HG03159 (cell line): ENCODE results near the gene KRT33A.
"Not testable (repeated sequence)": the region's sequence is repeated elsewhere in the genome, so short reads cannot be mapped to it uniquely, and the experiment has no call there.

ENCODE experiments used
- ATAC-seq: cut with Tn5 transposase; IDR thresholded peaks from one replicate; pipeline ENCODE4 v1.9.1; 2021; ENCODE audit warnings: mild to moderate bottlenecking, moderate library complexity; ENCODE audit not compliant: unreplicated experiment

Gene KRT33A

DNA sequence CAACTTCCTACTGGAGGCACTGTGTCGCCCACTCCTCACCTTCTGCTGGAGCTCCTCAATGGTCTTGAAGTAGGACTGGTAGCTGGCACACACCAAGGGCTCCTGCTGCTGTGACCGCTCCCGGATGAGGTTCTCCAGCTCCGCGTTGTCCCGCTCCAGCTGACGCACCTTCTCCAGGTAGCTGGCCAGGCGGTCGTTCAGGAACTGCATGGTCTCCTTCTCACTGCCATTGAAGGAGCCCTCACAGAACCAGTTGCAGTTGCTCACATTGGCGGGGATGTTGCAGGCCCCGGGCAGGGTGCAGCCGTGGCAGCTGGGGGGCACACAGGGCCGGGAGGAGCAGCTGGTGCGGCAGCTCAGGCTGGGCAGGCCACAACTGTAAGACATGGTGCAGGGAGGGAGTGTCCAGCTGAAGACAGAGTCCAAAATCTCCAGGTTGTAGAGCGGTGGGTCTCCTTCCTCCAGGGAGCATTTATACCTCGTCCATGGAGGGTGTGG, at the start of gene KRT33A:
Gene KRT33A (minus strand): TSS at position 448 of the 498 bp plus-strand sequence. CDS start 61 bp downstream, at position 387.
- not testable (repeated sequence) for ATAC-seq

GRCh38 chr17:41396996-41397660, 46.5 kb upstream of the KRT33A start, which contains the start of gene KRT31:
TSS of gene KRT31 (minus strand) at chr17:41397608. CDS start at chr17:41397539, 69 bp downstream.
- ATAC-seq, result no peak

GRCh38 chr17:41396340-41396739, 45.7 kb upstream of the KRT33A start:
- no peak for ATAC-seq

DNA sequence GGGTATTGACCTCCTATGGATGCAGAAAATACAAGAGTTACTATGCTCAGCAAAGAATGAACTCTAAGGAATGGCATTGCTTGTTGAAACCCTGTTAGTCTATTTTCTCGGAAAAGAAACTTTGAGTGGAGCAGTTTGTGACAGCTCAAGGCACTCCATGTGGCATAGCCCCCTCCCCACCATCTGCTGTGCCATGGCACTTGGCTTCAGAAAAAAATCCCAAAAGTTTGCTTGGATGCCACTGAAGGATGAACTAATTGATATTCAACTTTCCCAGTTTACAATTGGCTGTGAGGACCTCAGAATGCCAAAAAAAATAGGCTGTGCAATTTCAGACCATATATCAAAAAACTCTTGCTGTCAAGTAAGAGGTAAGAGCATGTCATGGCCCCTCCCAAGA, 45.0 kb upstream of the KRT33A start:
- no peak for ATAC-seq

GRCh38 chr17:41395044-41395443, 44.4 kb upstream of the KRT33A start:
- ATAC-seq, result not testable (repeated sequence)

- no peak for ATAC-seq
Measured at GRCh38 chr17:41394254-41394996, 43.8 kb upstream of the KRT33A start.

GRCh38 chr17:41393826-41394225, 43.2 kb upstream of the KRT33A start:
- ATAC-seq, result no peak

DNA sequence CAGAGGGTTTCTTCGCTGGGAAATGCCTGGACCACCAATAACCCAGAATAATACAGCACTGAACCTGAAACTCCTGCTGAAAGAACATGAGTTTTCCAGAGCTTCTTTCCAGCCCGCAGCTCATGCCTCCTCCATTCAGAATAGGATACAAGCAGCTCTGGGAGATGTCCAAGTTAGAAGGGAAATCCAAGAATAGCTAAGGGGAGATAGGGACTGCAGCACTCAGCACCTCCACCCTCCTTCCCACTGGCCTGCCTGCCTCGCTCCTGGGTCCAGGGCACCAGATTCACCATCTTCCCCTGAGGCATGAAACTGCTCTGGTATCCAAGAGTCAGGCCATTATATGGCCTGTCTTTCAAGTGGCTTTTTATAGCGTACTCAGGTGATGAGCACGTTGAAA, 42.7 kb upstream of the KRT33A start:
- no peak for ATAC-seq

DNA sequence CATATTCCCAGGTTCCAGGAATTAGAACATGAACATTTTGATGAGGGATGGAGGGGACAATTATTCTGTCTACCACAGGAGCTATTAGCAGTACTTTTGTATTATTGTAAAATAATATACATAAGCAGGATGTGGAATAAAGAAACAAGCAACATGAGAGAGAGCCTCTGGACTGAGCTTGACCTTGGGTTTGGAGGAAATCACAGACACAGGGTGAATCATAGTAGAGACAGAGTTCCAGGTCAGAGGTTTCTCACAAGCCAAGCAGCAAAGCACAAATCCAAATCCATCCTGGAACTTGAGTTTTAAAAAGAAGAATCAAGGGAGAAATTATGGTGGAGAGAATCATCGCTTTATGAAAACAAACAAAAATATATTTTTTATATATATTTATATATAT, 41.6 kb upstream of the KRT33A start:
- no peak for ATAC-seq

- no peak for ATAC-seq
Measured at GRCh38 chr17:41391535-41391934, 40.9 kb upstream of the KRT33A start.

DNA sequence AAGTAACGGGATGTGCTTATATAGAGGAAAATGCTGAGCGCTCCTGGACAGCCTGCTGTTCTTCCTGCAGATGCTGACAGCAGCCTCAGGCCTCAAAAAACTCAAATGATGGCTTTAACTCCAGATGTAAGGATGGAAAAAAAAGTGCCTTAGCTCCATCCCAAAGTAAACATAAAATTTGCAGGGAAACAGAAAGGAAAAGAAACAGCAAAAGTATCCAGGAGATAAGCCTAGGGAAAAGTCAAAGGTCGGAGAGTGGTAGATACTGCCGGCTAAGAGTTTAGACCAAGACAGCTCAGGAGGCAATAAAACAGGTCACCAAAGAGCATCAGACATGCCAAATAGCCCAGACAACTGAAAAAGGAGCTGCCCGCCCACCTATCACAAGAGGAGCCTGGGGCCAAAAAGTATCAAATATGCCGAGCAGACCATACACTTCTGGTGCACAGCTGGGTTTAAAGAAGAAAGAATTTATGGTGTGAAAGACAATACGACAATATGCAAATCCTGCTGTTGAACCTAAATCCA, 39.8 kb upstream of the KRT33A start:
- ATAC-seq, result no peak

DNA sequence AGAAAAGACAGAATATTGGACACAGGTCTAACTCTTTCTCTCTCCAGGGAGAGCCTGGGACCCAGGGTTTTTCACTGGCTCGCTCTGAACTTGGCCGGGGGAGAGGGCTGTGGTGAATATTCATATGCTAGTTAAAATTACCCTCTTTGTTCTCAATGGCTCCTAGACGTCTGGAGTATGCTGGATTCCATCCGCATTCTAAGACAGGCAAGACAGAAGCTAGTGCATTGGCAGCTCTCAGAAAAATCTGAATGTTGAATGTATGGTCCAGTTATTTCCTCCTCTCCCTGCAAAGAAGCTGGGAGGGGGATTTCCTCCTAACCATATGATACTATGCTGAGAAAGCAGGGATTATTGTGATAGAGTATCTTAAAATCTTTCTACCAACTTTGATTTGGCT, 37.0 kb upstream of the KRT33A start:
- ATAC-seq, result no peak

DNA sequence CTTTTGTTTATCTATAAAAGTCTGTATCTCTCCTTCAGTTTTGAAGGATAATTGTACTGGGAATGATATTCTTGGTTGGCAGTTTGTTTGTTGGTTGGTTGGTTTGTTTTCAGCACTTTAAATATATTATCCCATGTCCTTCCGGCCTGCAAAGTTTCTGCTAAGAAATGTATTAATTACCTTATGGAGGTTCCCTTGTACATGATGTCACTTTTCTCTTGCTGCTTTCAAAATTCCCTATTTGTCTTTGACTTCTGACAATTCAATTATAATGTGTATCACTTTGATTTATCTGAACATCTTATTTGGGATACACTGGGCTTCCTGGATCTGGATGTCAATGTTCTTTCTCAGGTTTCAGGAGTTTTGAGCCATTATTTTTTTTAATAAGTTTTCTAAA, 35.6 kb upstream of the KRT33A start:
- no peak for ATAC-seq

- no peak for ATAC-seq
Measured at GRCh38 chr17:41383690-41384089, 33.1 kb upstream of the KRT33A start.

- no peak for ATAC-seq
Measured at GRCh38 chr17:41382394-41382793, 31.8 kb upstream of the KRT33A start.

GRCh38 chr17:41381943-41382342, 31.3 kb upstream of the KRT33A start, which contains the start of gene KRT34:
TSS of gene KRT34 (minus strand) at chr17:41382306. CDS start at chr17:41382246, 60 bp downstream.
- not testable (repeated sequence) for ATAC-seq

GRCh38 chr17:41380091-41380490, 29.5 kb upstream of the KRT33A start:
- not testable (repeated sequence) for ATAC-seq

- ATAC-seq, result no peak
Measured at GRCh38 chr17:41377546-41377945, 26.9 kb upstream of the KRT33A start.

DNA sequence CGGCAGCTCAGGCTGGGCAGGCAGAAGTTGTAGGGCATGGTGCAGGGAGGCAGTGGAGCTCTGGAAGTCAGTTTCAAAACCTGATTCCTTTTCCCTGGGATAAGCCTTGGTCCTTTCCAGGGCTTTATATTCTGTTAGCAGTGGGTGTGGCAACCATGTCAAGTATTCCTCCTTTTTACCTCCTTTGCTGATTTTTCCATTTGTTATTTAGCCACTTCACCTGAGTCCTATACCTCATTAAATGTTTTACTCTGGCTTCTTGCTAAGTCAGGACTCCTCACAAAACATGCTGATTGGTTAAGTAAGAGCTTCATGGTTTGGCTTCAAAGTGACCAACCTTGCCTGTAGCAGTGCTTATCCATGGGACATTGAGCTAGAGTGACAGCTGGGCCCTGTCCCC, 19.1 kb upstream of the KRT33A start, which contains the start of gene KRT33B:
Gene KRT33B (minus strand): TSS at position 101 of the 400 bp plus-strand sequence. CDS start 63 bp downstream, at position 38.
- no peak for ATAC-seq

DNA sequence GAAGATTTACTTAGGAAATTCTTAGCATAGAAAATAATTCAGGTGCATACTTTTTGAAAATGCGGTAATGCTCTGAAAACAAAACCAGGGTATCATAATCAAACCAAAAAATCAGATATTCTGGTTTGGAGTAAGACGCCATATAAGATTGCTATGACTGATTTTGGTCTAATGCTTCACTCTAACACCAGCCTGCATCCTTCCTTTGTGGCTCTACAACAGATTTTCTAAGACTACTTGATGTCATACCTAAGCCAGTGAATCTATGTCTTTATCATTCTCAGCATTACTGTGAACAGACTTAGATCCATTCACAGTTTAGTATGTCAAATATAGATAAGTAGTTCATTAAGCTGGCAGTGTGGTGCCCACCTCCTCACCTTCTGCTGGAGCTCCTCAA, 18.4 kb upstream of the KRT33A start:
- no peak for ATAC-seq

DNA sequence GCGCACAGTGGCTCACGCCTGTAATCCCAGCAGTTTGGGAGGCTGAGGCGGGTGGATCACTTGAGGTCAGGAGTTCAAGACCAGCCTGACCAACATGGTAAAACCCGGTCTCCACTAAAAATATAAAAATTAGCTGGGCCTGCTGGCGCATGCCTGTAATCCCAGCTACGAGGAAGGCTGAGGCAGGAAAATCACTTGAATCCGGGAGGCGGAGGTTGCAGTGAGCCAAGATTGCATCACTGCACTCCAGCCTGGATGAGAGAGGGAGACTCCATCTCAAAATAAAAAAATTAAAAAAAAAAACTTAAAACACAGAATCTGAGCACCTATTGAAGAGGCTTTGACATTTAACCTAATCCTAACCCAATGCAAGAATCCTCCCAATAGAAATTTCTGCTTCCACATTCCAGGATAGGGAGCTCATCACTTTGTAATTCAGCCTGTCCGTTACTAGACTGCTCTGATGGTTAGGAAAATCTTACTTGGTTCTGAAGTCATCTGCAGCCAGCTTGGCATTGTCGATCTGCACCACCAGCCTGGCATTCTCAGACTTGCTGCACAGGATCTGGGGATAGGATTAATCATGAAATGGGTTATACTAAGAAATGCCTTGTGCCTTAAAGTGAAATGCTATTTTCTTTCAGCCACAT, 16.9 kb upstream of the KRT33A start:
- ATAC-seq, result no peak
